Smooth muscle cell (in vitro differentiated cells): Measurements from ENCODE around the gene MYO1D. TPM values are rescaled to one million over a fixed set of nuclear protein-coding genes. Genes with fewer than 3 reads are reported as not detected.

Experiments
- DNase-seq: peaks from one replicate; lab custom pipeline; 2025; ENCODE audit not compliant: unreplicated experiment; lab: John Stamatoyannopoulos, UW
- H2AFZ ChIP-seq: fragments of 200-600 bp; sonication (generic); 2 replicates; pipeline ENCODE4 v1.6.0; 2016; ENCODE audit warnings: antibody characterized with exemption, low read depth, mild to moderate bottlenecking
- H3F3A ChIP-seq: fragments of 200-600 bp; sonication (generic); 2 replicates; pipeline ENCODE4 v1.6.0; 2017; ENCODE audit warnings: antibody characterized with exemption, low read depth
- H3K27ac ChIP-seq: fragments of 200-600 bp; sonication (generic); 2 replicates; pipeline ENCODE4 v1.5.1; 2016; ENCODE audit warnings: low read depth, mild to moderate bottlenecking
- H3K27me3 ChIP-seq: fragments of 200-600 bp; sonication (generic); 2 replicates; pipeline ENCODE4 v1.6.1; 2016; ENCODE audit warnings: low read depth, mild to moderate bottlenecking
- H3K36me3 ChIP-seq: fragments of 200-600 bp; sonication (generic); 2 replicates; pipeline ENCODE4 v1.5.1; 2016; ENCODE audit warnings: low read depth
- H3K4me1 ChIP-seq: fragments of 200-600 bp; sonication (generic); 2 replicates; pipeline ENCODE4 v1.5.1; 2016; ENCODE audit warnings: low read depth
- H3K4me2 ChIP-seq: fragments of 200-600 bp; sonication (generic); 2 replicates; pipeline ENCODE4 v1.6.0; 2016; ENCODE audit warnings: mild to moderate bottlenecking
- H3K4me3 ChIP-seq: fragments of 200-600 bp; sonication (generic); 2 replicates; pipeline ENCODE4 v1.5.1; 2016; ENCODE audit warnings: mild to moderate bottlenecking
- H3K79me2 ChIP-seq: fragments of 200-600 bp; sonication (generic); 2 replicates; pipeline ENCODE4 v1.6.0; 2016; ENCODE audit warnings: low read depth, mild to moderate bottlenecking
- H3K9ac ChIP-seq: fragments of 200-600 bp; sonication (generic); 2 replicates; pipeline ENCODE4 v1.6.0; 2016; ENCODE audit warnings: low read depth
- H3K9me3 ChIP-seq: fragments of 200-600 bp; sonication (generic); replicated peaks from 2 replicates; pipeline ENCODE4 v1.5.1; 2016; ENCODE audit warnings: low read depth
- H4K20me1 ChIP-seq: fragments of 200-600 bp; sonication (generic); 2 replicates; pipeline ENCODE4 v1.6.0; 2016; ENCODE audit warnings: low read depth
- WGBS: methylation state at CpG from one replicate; pipeline ENCODE4 v1.1.7; 2016; ENCODE audit warnings: low lambda C conversion rate; 5-methylcytosine and 5-hydroxymethylcytosine counted together
- polyA plus RNA-seq: library from polyadenylated mRNA; unstranded; fragments of >200 nt; fragmentation: Nextera tagmentation; extraction: Ambion mirVana; gene quantifications from 2 replicates; pipeline ENCODE4 v1.2.1, GENCODE V29; 2016
- total RNA-seq: library from RNA; depleted of rRNA; stranded (reverse); fragments of >200 nt; gene quantifications from 2 replicates; pipeline ENCODE4 v1.2.3, GENCODE V29; 2014
- TF ChIP-seq, protein P1 (sequence below): fragments of 200-600 bp; sonication (generic); IDR thresholded peaks from 2 replicates; pipeline ENCODE4 v1.5.1; 2017; ENCODE audit warnings: borderline replicate concordance, mild to moderate bottlenecking, antibody characterized with exemption; ENCODE audit not compliant: insufficient read depth, poor library complexity, severe bottlenecking

MYO1D gene
- total and polyA plus RNA-seq, 2 experiments from 2014 or later = 13.9 to 35.7 TPM

DNA sequence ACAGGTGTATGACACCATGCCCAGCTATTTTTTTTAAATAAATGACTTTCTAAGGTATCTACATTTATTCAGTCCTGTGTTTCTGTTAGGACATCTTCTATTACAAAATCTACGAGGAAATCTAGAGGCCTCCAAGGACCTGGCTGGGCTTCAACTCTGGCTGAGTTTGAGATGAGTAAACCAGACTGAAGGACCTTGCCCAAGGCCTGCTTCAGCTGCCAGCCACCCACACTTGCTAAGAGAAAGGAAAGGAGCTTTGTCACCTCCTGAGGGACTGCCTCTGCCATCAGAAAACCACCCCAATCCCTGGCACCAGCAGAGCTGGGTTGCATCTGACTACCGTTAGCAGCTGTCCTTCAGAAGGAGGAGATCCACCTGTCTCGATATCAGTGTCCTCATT is 1.3 kb upstream of the MYO1D start:
- Histone ChIP-seq H3K27ac (no peak overlapping the region), H3K27me3 (no peaks in the 10 kb centered on the region), H2AFZ (no peak overlapping the region), H3K4me2 (no peak overlapping the region), H3K4me3 (no peak overlapping the region), H3K36me3 (no peaks in the 10 kb centered on the region), H4K20me1 (peaks cover 10% of the 10 kb centered on the region), H3K9me3 (no peaks in the 10 kb centered on the region), H3K9ac (no peak overlapping the region), H3K79me2 (peaks cover 10% of the 10 kb centered on the region), H3K4me1 (peaks cover 5% of the 10 kb centered on the region), H3F3A (peaks cover 6% of the 10 kb centered on the region)
- WGBS = 91% methylated on average over 3 of the region's 3 CpGs
- DNase-seq = no peak
- TF ChIP-seq, protein P1, sequence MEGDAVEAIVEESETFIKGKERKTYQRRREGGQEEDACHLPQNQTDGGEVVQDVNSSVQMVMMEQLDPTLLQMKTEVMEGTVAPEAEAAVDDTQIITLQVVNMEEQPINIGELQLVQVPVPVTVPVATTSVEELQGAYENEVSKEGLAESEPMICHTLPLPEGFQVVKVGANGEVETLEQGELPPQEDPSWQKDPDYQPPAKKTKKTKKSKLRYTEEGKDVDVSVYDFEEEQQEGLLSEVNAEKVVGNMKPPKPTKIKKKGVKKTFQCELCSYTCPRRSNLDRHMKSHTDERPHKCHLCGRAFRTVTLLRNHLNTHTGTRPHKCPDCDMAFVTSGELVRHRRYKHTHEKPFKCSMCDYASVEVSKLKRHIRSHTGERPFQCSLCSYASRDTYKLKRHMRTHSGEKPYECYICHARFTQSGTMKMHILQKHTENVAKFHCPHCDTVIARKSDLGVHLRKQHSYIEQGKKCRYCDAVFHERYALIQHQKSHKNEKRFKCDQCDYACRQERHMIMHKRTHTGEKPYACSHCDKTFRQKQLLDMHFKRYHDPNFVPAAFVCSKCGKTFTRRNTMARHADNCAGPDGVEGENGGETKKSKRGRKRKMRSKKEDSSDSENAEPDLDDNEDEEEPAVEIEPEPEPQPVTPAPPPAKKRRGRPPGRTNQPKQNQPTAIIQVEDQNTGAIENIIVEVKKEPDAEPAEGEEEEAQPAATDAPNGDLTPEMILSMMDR = no peak

DNA sequence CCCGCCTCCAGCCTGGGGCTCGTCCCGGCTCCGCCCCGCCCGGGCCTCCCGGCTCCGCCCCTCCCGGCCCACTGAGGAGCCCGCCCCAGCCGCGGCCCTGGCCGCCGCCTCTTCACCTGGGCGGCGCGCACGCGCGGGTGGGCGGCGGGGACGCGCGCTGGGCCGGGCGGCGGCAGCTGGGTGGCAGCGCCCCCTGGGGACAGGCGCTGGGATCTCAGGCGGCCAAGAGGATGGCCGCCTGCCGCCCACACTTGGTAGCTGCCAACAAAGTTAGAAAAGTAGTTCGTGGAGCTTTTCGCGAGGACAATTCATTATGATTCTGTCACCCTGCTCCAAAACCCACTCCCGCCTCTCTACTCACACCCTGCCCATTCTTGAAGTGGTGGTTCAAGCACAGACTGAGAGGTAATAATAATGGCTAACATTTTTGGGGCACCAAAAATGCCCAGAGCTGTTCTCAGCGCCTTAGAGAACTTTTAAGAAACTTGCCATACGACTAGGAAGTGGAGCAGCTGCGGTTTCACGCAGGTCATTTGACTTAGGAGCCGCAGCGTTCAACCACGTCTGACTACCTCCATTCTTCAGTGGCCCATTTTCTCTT is 340 bp upstream of the MYO1D start:
- no peaks in the 10 kb centered on the region for H3K36me3 ChIP-seq
- no peaks in the 10 kb centered on the region for H3K9me3 ChIP-seq
- peak overlapping the region; percentile 69 for H3K9ac ChIP-seq
- DNase-seq = peak; percentile 80
- peaks cover 10% of the 10 kb centered on the region for H4K20me1 ChIP-seq
- peak overlapping the region; percentile 92 for H3K4me2 ChIP-seq
- H3K27me3 ChIP-seq = no peaks in the 10 kb centered on the region
- peaks cover 6% of the 10 kb centered on the region for H3F3A ChIP-seq
- H3K4me3 ChIP-seq = peak overlapping the region; percentile 96
- H2AFZ ChIP-seq = peak overlapping the region; percentile 99
- H3K4me1 ChIP-seq = peaks cover 5% of the 10 kb centered on the region
- WGBS = 3% methylated on average over 31 of the region's 44 CpGs
- TF ChIP-seq, protein P1 = peak; percentile 70
- H3K79me2 ChIP-seq = peaks cover 13% of the 10 kb centered on the region
- peak overlapping the region; percentile 66 for H3K27ac ChIP-seq

DNA sequence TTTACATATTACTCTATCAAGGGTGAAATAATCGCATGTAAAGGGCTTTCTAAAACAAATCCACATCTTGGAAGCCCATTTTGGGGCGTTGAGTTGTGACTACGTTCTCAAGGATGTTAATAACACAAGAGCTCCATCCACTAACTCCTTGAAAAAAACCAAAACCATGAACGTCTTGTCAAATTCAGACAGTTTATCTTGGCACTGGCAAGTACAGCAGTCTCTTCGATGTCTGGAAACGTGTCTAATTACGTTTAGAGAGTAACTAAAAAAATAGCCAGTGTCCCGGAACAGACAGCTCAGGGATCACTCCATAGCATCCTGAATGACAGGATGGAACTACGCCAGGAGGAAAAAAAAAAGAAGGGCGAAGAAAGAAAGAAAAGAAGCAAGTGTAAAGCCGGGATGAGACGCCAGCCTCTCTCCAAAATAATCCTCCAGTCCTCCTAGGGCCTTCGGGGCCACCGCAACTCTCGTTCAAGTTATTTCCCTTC is 954 bp downstream of the MYO1D start:
- H3K4me3 ChIP-seq = peak overlapping the region; percentile 96
- H4K20me1 ChIP-seq = peaks cover 18% of the 10 kb centered on the region
- no peaks in the 10 kb centered on the region for H3F3A ChIP-seq
- peak overlapping the region; percentile 94 for H2AFZ ChIP-seq
- peak overlapping the region; percentile 88 for H3K4me2 ChIP-seq
- H3K27ac ChIP-seq = peak overlapping the region; percentile 66
- peak overlapping the region; percentile 40 for H3K9ac ChIP-seq
- peaks cover 5% of the 10 kb centered on the region for H3K4me1 ChIP-seq
- no peak for DNase-seq
- TF ChIP-seq, protein P1 = no peak
- 7% methylated on average over 15 of the region's 15 CpGs for WGBS
- no peaks in the 10 kb centered on the region for H3K27me3 ChIP-seq
- H3K36me3 ChIP-seq = no peaks in the 10 kb centered on the region
- no peaks in the 10 kb centered on the region for H3K9me3 ChIP-seq
- peaks cover 20% of the 10 kb centered on the region for H3K79me2 ChIP-seq

DNA sequence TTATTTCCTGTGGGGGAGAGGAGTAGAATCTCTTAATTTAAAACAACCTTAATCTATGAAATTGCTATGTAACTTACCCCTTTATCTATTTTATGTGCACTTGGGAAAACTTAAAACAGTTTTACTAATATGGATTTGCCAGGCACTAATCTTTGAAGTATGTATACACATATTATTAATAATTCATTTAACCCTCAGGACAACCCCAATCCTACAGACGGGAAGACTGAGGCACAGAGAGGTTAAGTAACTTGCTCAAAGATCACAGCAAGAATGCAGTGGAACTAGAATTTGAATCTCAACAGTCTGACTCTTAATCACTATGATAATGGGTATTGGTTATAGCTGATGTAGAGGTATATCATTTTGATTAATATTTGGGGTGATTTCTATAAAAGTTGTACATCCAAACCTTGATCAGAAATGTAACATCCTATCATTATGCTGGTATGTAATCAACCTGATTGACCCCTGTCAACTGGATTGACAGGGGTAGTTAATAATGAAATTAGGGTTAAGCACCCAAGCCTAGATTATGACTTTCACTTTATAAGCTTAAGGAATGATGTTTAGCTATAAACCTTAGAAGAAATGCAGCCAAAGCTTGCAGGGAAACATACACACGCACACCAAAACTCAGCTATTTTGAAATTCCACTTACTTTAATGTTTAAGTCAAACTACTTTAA is 1.6 kb downstream of the MYO1D start:
- Histone ChIP-seq H3F3A (no peaks in the 10 kb centered on the region), H3K4me3 (peak overlapping the region; percentile 96), H3K36me3 (no peaks in the 10 kb centered on the region), H3K9me3 (no peaks in the 10 kb centered on the region), H3K79me2 (peaks cover 20% of the 10 kb centered on the region), H2AFZ (no peak overlapping the region), H3K4me2 (peak overlapping the region; percentile 88), H3K4me1 (peaks cover 5% of the 10 kb centered on the region), H3K9ac (peak overlapping the region; percentile 40), H4K20me1 (peaks cover 18% of the 10 kb centered on the region), H3K27me3 (no peaks in the 10 kb centered on the region), H3K27ac (peak overlapping the region; percentile 66)
- TF ChIP-seq, protein P1 = no peak
- WGBS = 72% methylated on average over 2 of the region's 2 CpGs
- no peak for DNase-seq
